AG04450 (cell line): Measurements from ENCODE around the gene TSPAN14. TPM values are rescaled to one million over a fixed set of nuclear protein-coding genes. Genes with fewer than 3 reads are reported as not detected.

ENCODE experiments used
- CTCF ChIA-PET: fragments of 300-600, 350-600 bp; formaldehyde crosslinking; extraction: SDS; loops from one replicate; lab custom pipeline; 2022; ENCODE audit warnings: antibody characterized with exemption, inconsistent platforms; lab: Charles Lee
- POLR2A ChIA-PET: fragments of 350-600 bp; formaldehyde crosslinking; extraction: SDS; loops from one replicate; lab custom pipeline; 2021; ENCODE audit warnings: antibody characterized with exemption, inconsistent platforms; lab: Yijun Ruan, JAX
- DNase-seq: peaks from one replicate; pipeline ENCODE4 v3.0.0-alpha.2; 2011; ENCODE audit warnings: low read depth, low spot score
- H3K27ac ChIP-seq: one replicate; pipeline ENCODE4 v1.5.1; 2012; ENCODE audit warnings: low read depth, low read length, control low read depth
- H3K27me3 ChIP-seq: one replicate; pipeline ENCODE4 v1.6.0; 2012; ENCODE audit warnings: low read length; ENCODE audit not compliant: control insufficient read depth, insufficient read depth
- H3K4me3 ChIP-seq: 2 replicates; pipeline ENCODE4 v1.5.1; 2011; ENCODE audit warnings: mild to moderate bottlenecking, low read depth, low read length, control low read depth
- H3K9me3 ChIP-seq: 2 replicates; pipeline ENCODE4 v1.5.1; 2012; ENCODE audit warnings: low read length; ENCODE audit not compliant: control insufficient read depth, insufficient read depth
- polyA plus RNA-seq: library from polyadenylated mRNA; depleted of rRNA; stranded (reverse); fragments of >200 nt; gene quantifications from 2 replicates; pipeline ENCODE4 v1.2.3, GENCODE V29; 2011
- TF ChIP-seq, protein P1 (sequence below): IDR thresholded peaks from 2 replicates; pipeline ENCODE4 v1.5.1; 2011; ENCODE audit warnings: low read depth, low read length, control low read depth, inconsistent platforms

The TSPAN14 gene
- polyA plus RNA-seq, 1 experiment = 27.3 TPM

DNA sequence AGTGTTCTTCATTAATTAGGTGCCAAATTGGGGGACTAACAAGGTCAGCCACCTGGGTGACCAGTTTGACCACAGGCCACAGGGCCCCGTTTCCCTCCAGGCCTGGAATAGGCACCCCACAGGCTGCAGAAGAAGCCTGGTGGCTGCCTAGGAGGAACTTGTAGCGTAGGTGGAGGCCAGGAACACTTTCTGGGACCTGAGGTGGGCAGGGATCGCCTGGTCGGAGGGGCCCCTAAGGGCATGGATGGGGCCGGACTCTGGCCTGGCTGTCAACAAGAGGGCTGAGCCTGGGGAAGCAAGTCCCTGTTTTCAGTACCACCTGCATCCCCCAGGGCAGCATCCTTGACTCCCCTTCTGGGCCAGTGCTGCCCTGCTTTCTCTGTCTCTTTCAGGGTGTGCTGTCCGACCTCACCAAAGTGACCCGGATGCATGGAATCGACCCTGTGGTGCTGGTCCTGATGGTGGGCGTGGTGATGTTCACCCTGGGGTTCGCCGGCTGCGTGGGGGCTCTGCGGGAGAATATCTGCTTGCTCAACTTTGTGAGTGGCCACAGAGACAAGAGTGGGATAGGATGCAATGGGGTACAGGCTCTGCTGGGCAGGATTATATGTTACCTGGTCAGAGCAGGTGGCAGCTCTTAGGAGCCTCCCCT is 52.9 kb downstream of the TSPAN14 start:
- Histone ChIP-seq H3K27ac (peak overlapping the region; percentile 88), H3K4me3 (no peak overlapping the region), H3K27me3 (no peaks in the 10 kb centered on the region), H3K9me3 (no peaks in the 10 kb centered on the region)
- CTCF ChIA-PET = interaction anchor here (2.1 to 4.0 kb wide), 9 partner anchors 10 to 129 kb away, joined by 8 to 128 read pairs (median 27); no protein-coding TSS in a partner anchor
- POLR2A ChIA-PET = no interaction called here
- DNase-seq = no peak
- TF ChIP-seq, protein P1, sequence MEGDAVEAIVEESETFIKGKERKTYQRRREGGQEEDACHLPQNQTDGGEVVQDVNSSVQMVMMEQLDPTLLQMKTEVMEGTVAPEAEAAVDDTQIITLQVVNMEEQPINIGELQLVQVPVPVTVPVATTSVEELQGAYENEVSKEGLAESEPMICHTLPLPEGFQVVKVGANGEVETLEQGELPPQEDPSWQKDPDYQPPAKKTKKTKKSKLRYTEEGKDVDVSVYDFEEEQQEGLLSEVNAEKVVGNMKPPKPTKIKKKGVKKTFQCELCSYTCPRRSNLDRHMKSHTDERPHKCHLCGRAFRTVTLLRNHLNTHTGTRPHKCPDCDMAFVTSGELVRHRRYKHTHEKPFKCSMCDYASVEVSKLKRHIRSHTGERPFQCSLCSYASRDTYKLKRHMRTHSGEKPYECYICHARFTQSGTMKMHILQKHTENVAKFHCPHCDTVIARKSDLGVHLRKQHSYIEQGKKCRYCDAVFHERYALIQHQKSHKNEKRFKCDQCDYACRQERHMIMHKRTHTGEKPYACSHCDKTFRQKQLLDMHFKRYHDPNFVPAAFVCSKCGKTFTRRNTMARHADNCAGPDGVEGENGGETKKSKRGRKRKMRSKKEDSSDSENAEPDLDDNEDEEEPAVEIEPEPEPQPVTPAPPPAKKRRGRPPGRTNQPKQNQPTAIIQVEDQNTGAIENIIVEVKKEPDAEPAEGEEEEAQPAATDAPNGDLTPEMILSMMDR = no peak

DNA sequence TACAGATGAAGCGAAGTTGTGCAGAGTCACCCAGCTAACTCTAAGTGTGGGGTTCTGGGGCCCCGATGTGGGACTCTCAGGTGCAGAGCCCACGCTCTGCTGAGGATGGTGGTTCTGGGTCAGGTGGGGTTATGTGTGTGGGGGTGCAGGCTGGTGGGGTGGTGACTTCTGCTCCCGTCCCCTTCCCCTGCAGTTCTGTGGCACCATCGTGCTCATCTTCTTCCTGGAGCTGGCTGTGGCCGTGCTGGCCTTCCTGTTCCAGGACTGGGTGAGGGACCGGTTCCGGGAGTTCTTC is 54.9 kb downstream of the TSPAN14 start:
- Histone ChIP-seq H3K4me3 (no peak overlapping the region), H3K27ac (peak overlapping the region; percentile 78), H3K9me3 (no peaks in the 10 kb centered on the region), H3K27me3 (no peaks in the 10 kb centered on the region)
- TF ChIP-seq, protein P1 = no peak
- POLR2A ChIA-PET = interaction anchor here (1.0 to 1.3 kb wide), 2 partner anchors 11 to 56 kb away, joined by 3 to 8 read pairs; no protein-coding TSS in a partner anchor
- DNase-seq = no peak
- CTCF ChIA-PET = interaction anchor here (0.5 to 4.0 kb wide), 3 partner anchors 65 to 249 kb away, joined by 3 to 19 read pairs (median 3); no protein-coding TSS in a partner anchor

DNA sequence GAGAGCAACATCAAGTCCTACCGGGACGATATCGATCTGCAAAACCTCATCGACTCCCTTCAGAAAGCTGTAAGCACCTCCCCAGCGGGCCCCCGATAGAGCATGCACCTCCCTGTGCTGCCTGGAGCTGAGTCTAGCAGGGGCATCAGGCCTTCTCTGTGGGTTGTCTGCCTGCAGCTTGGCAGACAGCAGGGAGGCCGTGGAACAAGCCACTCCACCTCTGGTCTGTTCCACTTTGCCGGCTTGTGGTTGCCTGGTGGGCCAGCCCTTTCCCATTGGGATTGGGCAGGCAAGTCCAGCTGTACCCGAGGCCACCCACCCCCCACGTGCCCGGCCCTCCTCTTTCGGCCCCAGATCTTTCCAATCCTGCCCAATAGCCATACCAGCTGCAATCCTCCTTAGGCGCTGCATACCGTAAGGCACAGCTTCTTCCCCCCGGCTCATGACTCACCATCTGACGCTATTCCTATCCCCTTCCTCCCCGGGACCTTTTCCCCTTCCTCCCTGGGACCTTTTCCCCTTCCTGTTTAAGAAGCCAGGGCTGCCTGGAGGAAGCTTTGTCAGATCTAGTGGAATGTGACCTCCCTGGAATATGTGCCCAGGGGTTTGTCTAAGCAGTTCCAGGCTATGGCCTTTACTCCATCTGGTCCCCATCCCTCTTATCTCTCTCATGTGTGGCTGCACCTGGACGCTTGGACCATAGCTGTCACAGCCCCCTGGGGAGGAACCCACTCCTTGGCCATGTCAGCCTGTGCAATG is 55.5 kb downstream of the TSPAN14 start:
- ChIA-PET POLR2A (interaction anchor here (0.7 to 1.3 kb wide), 3 partner anchors 11 to 56 kb away, joined by 3 to 8 read pairs (median 3); no protein-coding TSS in a partner anchor), CTCF (interaction anchor here (0.5 to 4.0 kb wide), 3 partner anchors 65 to 250 kb away, joined by 3 to 19 read pairs (median 3); no protein-coding TSS in a partner anchor)
- no peak overlapping the region for H3K4me3 ChIP-seq
- TF ChIP-seq, protein P1 = no peak
- peak overlapping the region; percentile 78 for H3K27ac ChIP-seq
- no peaks in the 10 kb centered on the region for H3K9me3 ChIP-seq
- DNase-seq = peak; percentile 29
- no peaks in the 10 kb centered on the region for H3K27me3 ChIP-seq

DNA sequence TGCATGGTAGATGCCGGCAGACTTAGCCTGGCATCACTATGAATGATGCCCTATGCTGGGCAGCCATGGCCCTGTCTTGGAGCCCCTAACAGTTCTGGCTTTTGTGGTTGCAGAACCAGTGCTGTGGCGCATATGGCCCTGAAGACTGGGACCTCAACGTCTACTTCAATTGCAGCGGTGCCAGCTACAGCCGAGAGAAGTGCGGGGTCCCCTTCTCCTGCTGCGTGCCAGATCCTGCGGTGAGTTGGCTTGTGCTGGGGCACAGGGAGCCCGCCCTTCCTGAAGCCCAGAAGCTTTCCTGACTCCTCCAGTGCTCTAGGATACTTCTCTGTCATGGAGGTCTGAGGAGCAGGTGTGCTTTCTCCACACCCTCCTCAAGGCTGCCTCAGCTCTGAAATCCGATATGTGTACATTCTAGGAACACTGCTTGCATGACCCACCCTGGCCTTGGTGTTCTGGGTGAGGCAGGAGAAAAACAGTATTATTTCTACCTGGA is 58.0 kb downstream of the TSPAN14 start:
- Histone ChIP-seq H3K27ac (no peak overlapping the region), H3K4me3 (no peak overlapping the region), H3K9me3 (no peaks in the 10 kb centered on the region), H3K27me3 (no peaks in the 10 kb centered on the region)
- TF ChIP-seq, protein P1 = no peak
- POLR2A ChIA-PET = no interaction called here
- DNase-seq = no peak
- CTCF ChIA-PET = interaction anchor here (1.0 kb wide), 1 partner anchor 25 kb away, joined by 4 read pairs; no protein-coding TSS in a partner anchor
